Activated gamma-delta T cell treated with anti-CD3 and anti-CD28 coated beads, Interleukin-2, amount 50 U/mL, for 16 hours (primary cell): ENCODE results near the gene QSOX1.

Experiments used
- DNase-seq: peaks from one replicate; pipeline ENCODE4 v3.0.0-alpha.2; 2020; ENCODE audit warnings: low read depth

Gene QSOX1

DNA sequence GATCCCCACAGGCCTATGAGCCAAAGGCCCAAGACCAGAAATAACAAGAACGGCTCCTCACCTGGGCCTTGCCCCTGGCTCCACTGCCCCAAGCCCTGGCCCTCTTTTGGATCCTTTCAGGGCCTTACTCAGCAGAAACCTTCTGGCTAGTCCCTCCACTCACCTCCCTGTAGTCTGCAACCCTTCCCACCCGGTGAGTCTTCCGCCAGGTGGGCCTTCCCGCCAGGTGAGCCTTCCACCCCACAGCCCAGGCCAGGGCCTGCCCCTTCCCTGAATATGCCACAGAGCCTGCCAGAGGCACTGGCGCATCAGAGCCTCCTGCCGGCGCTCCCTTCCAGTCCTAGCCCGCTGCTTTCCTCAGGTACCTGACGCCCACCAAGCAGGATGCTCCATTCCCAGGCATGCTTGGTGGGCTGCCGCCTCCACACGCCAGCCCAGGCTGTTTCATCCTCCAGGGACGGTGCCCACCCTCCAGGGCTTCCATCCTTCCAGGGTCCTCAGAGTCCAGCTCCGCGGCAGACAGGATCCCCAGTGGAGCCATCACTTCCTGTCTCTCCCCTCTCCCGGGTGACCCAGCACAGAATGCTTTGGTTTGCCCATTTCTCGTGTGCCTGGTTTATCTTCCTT is 96.3 kb downstream of the QSOX1 start:
- no peak for DNase-seq

DNA sequence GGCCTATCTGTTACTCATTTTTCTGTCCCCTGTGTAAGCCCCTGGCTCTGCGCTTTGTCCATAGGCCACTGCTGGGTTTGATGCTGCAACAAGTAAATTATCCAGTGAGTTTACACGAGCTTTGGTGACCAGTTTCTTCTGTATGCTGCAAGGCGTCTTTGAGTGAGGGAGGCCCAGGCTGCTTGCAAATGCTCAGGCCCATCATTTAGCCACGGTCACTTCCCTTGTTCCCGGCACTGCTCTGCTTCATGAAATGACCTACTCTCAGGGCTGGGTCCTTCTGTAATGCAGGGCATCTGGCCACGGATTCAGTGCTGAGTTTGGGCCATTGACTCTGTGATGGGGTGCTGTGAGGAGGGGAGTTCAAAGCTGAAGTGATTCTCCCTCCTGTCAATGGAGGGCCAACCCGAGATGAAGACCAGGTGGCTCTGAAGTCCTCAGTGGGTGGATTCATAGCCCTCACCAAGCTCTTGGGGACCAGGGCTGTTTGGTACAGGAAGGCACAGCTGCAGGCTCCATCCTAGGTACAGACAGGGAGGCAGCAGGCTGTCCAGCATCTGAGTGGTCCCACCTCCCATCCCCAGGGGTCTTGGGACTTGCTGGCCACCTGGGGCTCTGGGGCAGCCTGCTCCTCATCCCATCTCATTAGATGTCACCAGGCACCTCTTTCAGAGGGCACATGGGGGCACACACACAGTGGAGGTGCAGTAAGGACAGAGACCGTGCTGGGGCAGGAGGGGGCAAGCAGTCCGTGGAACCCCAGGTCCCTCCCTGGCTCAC is 97.0 kb downstream of the QSOX1 start:
- DNase-seq: no peak

DNA sequence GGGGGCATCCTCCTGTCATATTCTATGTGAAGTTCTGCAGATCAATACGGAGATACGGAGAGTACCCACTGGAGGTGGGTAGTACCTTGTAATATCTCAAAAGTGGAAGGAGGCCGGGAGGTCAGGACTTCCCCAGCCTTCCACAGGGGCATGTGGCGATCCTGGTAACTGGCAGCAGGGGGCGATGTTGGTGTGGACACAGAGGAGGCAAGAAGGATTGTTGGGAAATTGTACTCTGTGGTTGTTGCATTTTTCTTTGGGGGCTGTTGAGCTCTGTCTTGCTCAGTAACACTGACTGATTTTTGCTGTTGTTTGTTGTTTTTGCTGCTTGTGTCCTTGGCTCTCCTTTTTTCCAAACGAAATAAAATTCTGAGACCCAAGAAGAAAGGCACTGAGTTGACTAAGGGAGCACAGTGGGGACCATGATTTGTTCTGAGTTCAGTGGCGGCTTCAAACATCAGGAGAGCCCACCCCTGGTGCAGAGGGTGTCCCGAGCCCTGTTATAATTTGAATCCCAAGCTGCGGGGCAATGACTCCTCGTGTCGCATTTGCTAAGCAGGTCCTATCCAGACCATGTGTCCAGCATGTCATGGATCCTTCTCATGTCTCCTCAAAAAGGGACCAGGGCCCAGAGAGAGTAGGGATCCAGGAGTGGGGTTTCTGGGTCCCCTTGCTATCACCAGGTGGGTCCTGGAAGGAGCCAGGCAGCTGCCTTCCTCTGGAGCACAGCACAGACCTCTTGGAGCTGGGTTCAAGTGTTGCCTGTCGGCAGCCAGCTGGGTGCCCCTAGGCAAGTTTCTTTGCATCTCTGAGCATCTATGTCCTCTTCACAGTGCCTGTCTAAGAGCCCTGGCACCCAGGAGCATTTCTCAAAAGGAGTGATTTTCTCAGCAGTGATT is 98.2 kb downstream of the QSOX1 start:
- peak; percentile 43 for DNase-seq
